HCT116 (cell line): ENCODE measurements around the gene LAS1L. TPM values are rescaled to one million over a fixed set of nuclear protein-coding genes. Genes with fewer than 3 reads are reported as not detected.

ENCODE experiments used
- ATAC-seq: fragments of 200-7000 bp; cut with Tn5 transposase; 2 replicates; pipeline ENCODE4 v1.9.1; 2020; ENCODE audit warnings: mild to moderate bottlenecking, moderate library complexity
- BruUV-seq: library from RNA; stranded (reverse); fragments of 400-500 nt; replicated peaks from 2 replicates; lab custom pipeline; 2021; lab: Mats Ljungman, UMichigan
- CTCF ChIA-PET: fragments of 300-600 bp; sonication (Branson Sonifier 250); formaldehyde crosslinking; loops from one replicate; lab custom pipeline; 2021; ENCODE audit warnings: antibody characterized with exemption; lab: Charles Lee
- POLR2A ChIA-PET: fragments of 300-600, 350-600 bp; sonication (Branson Sonifier 250); formaldehyde crosslinking; loops from one replicate; lab custom pipeline; 2021; ENCODE audit warnings: antibody characterized with exemption; lab: Charles Lee
- RAD21 ChIA-PET, 2 experiments: fragments of 300-600 bp; sonication (Branson Sonifier 250); formaldehyde crosslinking; loops; one replicate each; lab custom pipeline; 2023; ENCODE audit warnings: low total read pairs in 2 of 2; ENCODE audit not compliant: uncharacterized antibody in 2 of 2, unreplicated experiment in 2 of 2, low non-redundant PET in 1 of 2; lab: Charles Lee
- DNase-seq: peaks from one replicate; pipeline ENCODE4 v3.0.0-alpha.2; 2010; ENCODE audit warnings: low read depth, low spot score
- H2AFZ ChIP-seq: fragments of 200-600 bp; shearing (Covaris generic), sonication (generic); 2 replicates; pipeline ENCODE4 v1.6.1; 2017; ENCODE audit warnings: low read depth, mixed run types, mixed read lengths, antibody characterized with exemption, low read length; ENCODE audit not compliant: poor library complexity, severe bottlenecking
- H3K27ac ChIP-seq: 2 replicates; pipeline ENCODE4 v1.5.1; 2012; ENCODE audit warnings: low read depth, low read length
- H3K27me3 ChIP-seq: fragments of 200-600 bp; sonication (generic); 2 replicates; pipeline ENCODE4 v1.6.1; 2016; ENCODE audit warnings: mixed run types, low read length, mixed read lengths; ENCODE audit not compliant: insufficient read depth
- H3K36me3 ChIP-seq, 2 experiments: fragments of 200-500 bp in 1 of 2; fragments of 200-600 bp in 1 of 2; sonication (Bioruptor generic) in 1 of 2; sonication (generic) in 1 of 2; 2 replicates each; pipeline versions ENCODE4 v1.5.1 to v1.6.1; 2014 to 2016; ENCODE audit warnings: low read length in 2 of 2, inconsistent platforms in 1 of 2, mixed read lengths in 1 of 2, mixed run types in 1 of 2; ENCODE audit not compliant: insufficient read depth in 2 of 2, control insufficient read depth in 1 of 2
- H3K4me1 ChIP-seq, 2 experiments: fragments of 200-600 bp in 1 of 2; sonication (generic) in 1 of 2; 2 replicates each; pipeline versions ENCODE4 v1.5.1 to v1.6.1; 2012 to 2017; ENCODE audit warnings: low read length in 2 of 2, inconsistent platforms in 1 of 2, mild to moderate bottlenecking in 1 of 2, mixed read lengths in 1 of 2, mixed run types in 1 of 2, moderate library complexity in 1 of 2; ENCODE audit not compliant: insufficient read depth in 2 of 2, control insufficient read depth in 1 of 2
- H3K4me2 ChIP-seq: fragments of 200-600 bp; sonication (generic); 2 replicates; pipeline ENCODE4 v1.6.1; 2017; ENCODE audit warnings: mixed run types, low read length, mixed read lengths
- H3K4me3 ChIP-seq, 2 experiments: fragments of 200-600 bp in 1 of 2; sonication (generic) in 1 of 2; replicated peaks in 1 of 2; 2 replicates each; pipeline ENCODE4 v1.5.1; 2011 to 2016; ENCODE audit warnings: low read length in 2 of 2, control low read depth in 1 of 2, low read depth in 1 of 2, mild to moderate bottlenecking in 1 of 2, mixed read lengths in 1 of 2, mixed run types in 1 of 2
- H3K79me2 ChIP-seq: fragments of 200-600 bp; sonication (generic); 2 replicates; pipeline ENCODE4 v1.6.1; 2017; ENCODE audit warnings: mild to moderate bottlenecking, mixed run types, low read length, moderate library complexity, mixed read lengths; ENCODE audit not compliant: insufficient read depth
- H3K9ac ChIP-seq: fragments of 200-600 bp; sonication (generic); 2 replicates; pipeline ENCODE4 v1.6.1; 2016; ENCODE audit warnings: low read length, mixed read lengths
- H3K9me2 ChIP-seq: fragments of 200-600 bp; sonication (generic), shearing (Covaris generic); 2 replicates; pipeline ENCODE4 v1.6.1; 2017; ENCODE audit warnings: mixed run types, mild to moderate bottlenecking, moderate library complexity; ENCODE audit not compliant: insufficient read depth
- H3K9me3 ChIP-seq, 2 experiments: fragments of 200-500 bp in 1 of 2; fragments of 200-600 bp in 1 of 2; sonication (Bioruptor generic) in 1 of 2; sonication (generic) in 1 of 2; 2 replicates each; pipeline ENCODE4 v1.6.1; 2014 to 2017; ENCODE audit warnings: low read length in 2 of 2, mixed read lengths in 2 of 2, inconsistent platforms in 1 of 2, low read depth in 1 of 2, mild to moderate bottlenecking in 1 of 2, mixed run types in 1 of 2, moderate library complexity in 1 of 2; ENCODE audit not compliant: control insufficient read depth in 1 of 2, insufficient read depth in 1 of 2
- H4K20me1 ChIP-seq: fragments of 200-600 bp; sonication (generic), shearing (Covaris generic); 2 replicates; pipeline ENCODE4 v1.6.1; 2017; ENCODE audit warnings: mixed run types, mild to moderate bottlenecking, moderate library complexity; ENCODE audit not compliant: insufficient read depth
- CBX3 ChIP-seq: IDR thresholded peaks from 2 replicates; pipeline ENCODE4 v1.6.1; 2012; ENCODE audit warnings: low read depth
- CEBPB ChIP-seq: IDR thresholded peaks from 2 replicates; pipeline ENCODE4 v1.6.1; 2012; ENCODE audit warnings: low read depth
- ELF1 ChIP-seq: IDR thresholded peaks from 2 replicates; pipeline ENCODE4 v1.6.1; 2012; ENCODE audit warnings: low read depth, borderline replicate concordance
- EZH2 ChIP-seq: fragments of 200-600 bp; sonication (generic); IDR thresholded peaks from 2 replicates; pipeline ENCODE4 v1.6.1; 2017; ENCODE audit warnings: antibody characterized with exemption, mixed run types
- EZH2phosphoT487 ChIP-seq: fragments of 200-600 bp; IDR thresholded peaks from 2 replicates; pipeline ENCODE4 v1.6.1; 2018; ENCODE audit warnings: antibody characterized with exemption, borderline replicate concordance
- FOSL1 ChIP-seq: IDR thresholded peaks from 2 replicates; pipeline ENCODE4 v1.6.1; 2012; ENCODE audit warnings: low read depth
- JUND ChIP-seq: IDR thresholded peaks from 2 replicates; pipeline ENCODE4 v1.6.1; 2012
- POLR2A ChIP-seq: IDR thresholded peaks from 2 replicates; pipeline ENCODE4 v1.7.0; 2011; ENCODE audit warnings: borderline replicate concordance; ENCODE audit not compliant: insufficient read depth, insufficient read length; ENCODE audit errors: extremely low read depth
- POLR2AphosphoS5 ChIP-seq: IDR thresholded peaks from 2 replicates; pipeline ENCODE4 v1.6.1; 2011; ENCODE audit warnings: mild to moderate bottlenecking, low read depth, low read length, moderate library complexity
- RAD21 ChIP-seq: IDR thresholded peaks from 2 replicates; pipeline ENCODE4 v1.6.1; 2012; ENCODE audit warnings: low read depth, mild to moderate bottlenecking
- SIN3A ChIP-seq: IDR thresholded peaks from 2 replicates; pipeline ENCODE4 v1.6.1; 2012; ENCODE audit warnings: low read depth
- TCF7L2 ChIP-seq: IDR thresholded peaks from 2 replicates; pipeline ENCODE4 v1.7.0; 2011; ENCODE audit warnings: borderline replicate concordance, inconsistent platforms; ENCODE audit not compliant: insufficient read depth, insufficient read length; ENCODE audit errors: extremely low read depth
- YY1 ChIP-seq: IDR thresholded peaks from 2 replicates; pipeline ENCODE4 v1.6.1; 2011; ENCODE audit warnings: low read length, low read depth, moderate library complexity, mild to moderate bottlenecking; ENCODE audit not compliant: insufficient replicate concordance; ENCODE audit errors: extremely low read depth
- ZFX ChIP-seq: fragments of 450-650 bp; IDR thresholded peaks from 2 replicates; pipeline ENCODE4 v1.6.1; 2017
- intact Hi-C: fragments of 100-400 bp; cut with micrococcal nuclease; formaldehyde crosslinking; loops from 2 replicates; pipeline ENCODE4 v1.10.0; 2022
- total RNA-seq: library from RNA; stranded (reverse); gene quantifications from one replicate; pipeline ENCODE4 v1.2.1, GENCODE V29; 2021; ENCODE audit not compliant: unreplicated experiment
- TF ChIP-seq, protein P1 (sequence below): IDR thresholded peaks from 2 replicates; pipeline ENCODE4 v1.6.1; 2012; ENCODE audit warnings: low read depth
- TF ChIP-seq, protein P2 (sequence below): IDR thresholded peaks from 2 replicates; pipeline ENCODE4 v1.6.1; 2011; ENCODE audit warnings: mild to moderate bottlenecking, low read length, moderate library complexity; ENCODE audit not compliant: insufficient replicate concordance; ENCODE audit errors: extremely low read depth
- TF ChIP-seq, protein P3 (sequence below), 3 experiments: fragments of 200-600 bp in 1 of 3; sonication (generic) in 1 of 3; IDR thresholded peaks in 2 of 3; conservative IDR thresholded peaks in 1 of 3; 2 replicates each; pipeline ENCODE4 v1.5.1; 2012 to 2017; ENCODE audit warnings: low read depth in 2 of 3, low read length in 2 of 3, antibody characterized with exemption in 1 of 3, borderline replicate concordance in 1 of 3, control low read depth in 1 of 3, mild to moderate bottlenecking in 1 of 3, mixed read lengths in 1 of 3, mixed run types in 1 of 3, moderate library complexity in 1 of 3; ENCODE audit not compliant: insufficient read depth in 1 of 3

LAS1L gene
- total RNA-seq, 1 experiment from 2014 or later: 47.7 TPM

DNA sequence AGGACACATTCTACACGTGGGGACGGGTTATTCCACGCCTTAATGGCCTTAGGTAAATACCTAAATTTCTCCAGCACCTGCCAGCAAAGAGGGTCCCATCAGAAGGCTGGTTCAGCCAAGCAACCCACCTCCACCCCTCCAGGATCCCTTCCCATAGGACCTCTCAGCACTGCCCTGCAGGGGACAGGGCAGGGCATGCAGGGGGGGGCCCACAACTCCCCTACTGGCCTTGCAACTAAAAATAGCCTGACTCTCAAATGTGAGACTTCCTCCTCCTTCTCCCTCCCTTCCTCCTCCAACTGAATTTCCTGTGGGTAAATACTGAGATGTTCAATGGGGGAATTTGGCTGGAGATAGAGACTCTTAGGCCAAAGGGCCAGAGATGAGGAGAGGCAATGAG lies 6.3 kb downstream of the LAS1L start:
- Histone ChIP-seq H3K4me1 (peaks cover 3 to 4% of the 10 kb centered on the region in 2 experiments; a peak in 2 of 4 replicates), H3K36me3 (peaks cover 0 to 16% of the 10 kb centered on the region in 2 experiments; a peak in 2 of 4 replicates)
- POLR2A ChIA-PET: no interaction called here

More for the DNA sequence above, 6.3 kb downstream of the LAS1L start:
- ATAC-seq (no peak), DNase-seq (no peak)
- RAD21 ChIA-PET: no interaction called here
- no peaks in the 10 kb centered on the region for H4K20me1 ChIP-seq
- H3K27ac ChIP-seq: no peak overlapping the region
- peaks cover 29% of the 10 kb centered on the region for H3K79me2 ChIP-seq
- no peak overlapping the region for H3K4me3 ChIP-seq
- no peaks in the 10 kb centered on the region for H3K27me3 ChIP-seq
- H3K4me2 ChIP-seq: no peak overlapping the region
- H3K9ac ChIP-seq: no peak overlapping the region
- no TSS peak for BruUV-seq
- no peaks in the 10 kb centered on the region for H3K9me2 ChIP-seq
- TF ChIP-seq POLR2A (no peak), CBX3 (no peak), ELF1 (no peak), TCF7L2 (no peak), RAD21 (no peak), EZH2phosphoT487 (no peak), EZH2 (no peak), JUND (no peak), SIN3A (no peak), YY1 (no peak), FOSL1 (no peak), CEBPB (no peak), ZFX (no peak), POLR2AphosphoS5 (no peak)
- TF ChIP-seq, protein P1, sequence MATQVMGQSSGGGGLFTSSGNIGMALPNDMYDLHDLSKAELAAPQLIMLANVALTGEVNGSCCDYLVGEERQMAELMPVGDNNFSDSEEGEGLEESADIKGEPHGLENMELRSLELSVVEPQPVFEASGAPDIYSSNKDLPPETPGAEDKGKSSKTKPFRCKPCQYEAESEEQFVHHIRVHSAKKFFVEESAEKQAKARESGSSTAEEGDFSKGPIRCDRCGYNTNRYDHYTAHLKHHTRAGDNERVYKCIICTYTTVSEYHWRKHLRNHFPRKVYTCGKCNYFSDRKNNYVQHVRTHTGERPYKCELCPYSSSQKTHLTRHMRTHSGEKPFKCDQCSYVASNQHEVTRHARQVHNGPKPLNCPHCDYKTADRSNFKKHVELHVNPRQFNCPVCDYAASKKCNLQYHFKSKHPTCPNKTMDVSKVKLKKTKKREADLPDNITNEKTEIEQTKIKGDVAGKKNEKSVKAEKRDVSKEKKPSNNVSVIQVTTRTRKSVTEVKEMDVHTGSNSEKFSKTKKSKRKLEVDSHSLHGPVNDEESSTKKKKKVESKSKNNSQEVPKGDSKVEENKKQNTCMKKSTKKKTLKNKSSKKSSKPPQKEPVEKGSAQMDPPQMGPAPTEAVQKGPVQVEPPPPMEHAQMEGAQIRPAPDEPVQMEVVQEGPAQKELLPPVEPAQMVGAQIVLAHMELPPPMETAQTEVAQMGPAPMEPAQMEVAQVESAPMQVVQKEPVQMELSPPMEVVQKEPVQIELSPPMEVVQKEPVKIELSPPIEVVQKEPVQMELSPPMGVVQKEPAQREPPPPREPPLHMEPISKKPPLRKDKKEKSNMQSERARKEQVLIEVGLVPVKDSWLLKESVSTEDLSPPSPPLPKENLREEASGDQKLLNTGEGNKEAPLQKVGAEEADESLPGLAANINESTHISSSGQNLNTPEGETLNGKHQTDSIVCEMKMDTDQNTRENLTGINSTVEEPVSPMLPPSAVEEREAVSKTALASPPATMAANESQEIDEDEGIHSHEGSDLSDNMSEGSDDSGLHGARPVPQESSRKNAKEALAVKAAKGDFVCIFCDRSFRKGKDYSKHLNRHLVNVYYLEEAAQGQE: no peak
- TF ChIP-seq, protein P2, sequence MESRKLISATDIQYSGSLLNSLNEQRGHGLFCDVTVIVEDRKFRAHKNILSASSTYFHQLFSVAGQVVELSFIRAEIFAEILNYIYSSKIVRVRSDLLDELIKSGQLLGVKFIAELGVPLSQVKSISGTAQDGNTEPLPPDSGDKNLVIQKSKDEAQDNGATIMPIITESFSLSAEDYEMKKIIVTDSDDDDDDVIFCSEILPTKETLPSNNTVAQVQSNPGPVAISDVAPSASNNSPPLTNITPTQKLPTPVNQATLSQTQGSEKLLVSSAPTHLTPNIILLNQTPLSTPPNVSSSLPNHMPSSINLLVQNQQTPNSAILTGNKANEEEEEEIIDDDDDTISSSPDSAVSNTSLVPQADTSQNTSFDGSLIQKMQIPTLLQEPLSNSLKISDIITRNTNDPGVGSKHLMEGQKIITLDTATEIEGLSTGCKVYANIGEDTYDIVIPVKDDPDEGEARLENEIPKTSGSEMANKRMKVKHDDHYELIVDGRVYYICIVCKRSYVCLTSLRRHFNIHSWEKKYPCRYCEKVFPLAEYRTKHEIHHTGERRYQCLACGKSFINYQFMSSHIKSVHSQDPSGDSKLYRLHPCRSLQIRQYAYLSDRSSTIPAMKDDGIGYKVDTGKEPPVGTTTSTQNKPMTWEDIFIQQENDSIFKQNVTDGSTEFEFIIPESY: no peak
- TF ChIP-seq, protein P3, sequence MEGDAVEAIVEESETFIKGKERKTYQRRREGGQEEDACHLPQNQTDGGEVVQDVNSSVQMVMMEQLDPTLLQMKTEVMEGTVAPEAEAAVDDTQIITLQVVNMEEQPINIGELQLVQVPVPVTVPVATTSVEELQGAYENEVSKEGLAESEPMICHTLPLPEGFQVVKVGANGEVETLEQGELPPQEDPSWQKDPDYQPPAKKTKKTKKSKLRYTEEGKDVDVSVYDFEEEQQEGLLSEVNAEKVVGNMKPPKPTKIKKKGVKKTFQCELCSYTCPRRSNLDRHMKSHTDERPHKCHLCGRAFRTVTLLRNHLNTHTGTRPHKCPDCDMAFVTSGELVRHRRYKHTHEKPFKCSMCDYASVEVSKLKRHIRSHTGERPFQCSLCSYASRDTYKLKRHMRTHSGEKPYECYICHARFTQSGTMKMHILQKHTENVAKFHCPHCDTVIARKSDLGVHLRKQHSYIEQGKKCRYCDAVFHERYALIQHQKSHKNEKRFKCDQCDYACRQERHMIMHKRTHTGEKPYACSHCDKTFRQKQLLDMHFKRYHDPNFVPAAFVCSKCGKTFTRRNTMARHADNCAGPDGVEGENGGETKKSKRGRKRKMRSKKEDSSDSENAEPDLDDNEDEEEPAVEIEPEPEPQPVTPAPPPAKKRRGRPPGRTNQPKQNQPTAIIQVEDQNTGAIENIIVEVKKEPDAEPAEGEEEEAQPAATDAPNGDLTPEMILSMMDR (IDR thresholded peaks at IDR 0.05 in 2 of 3, conservative IDR thresholded peaks at IDR 0.05 in 1 of 3; ENCODE audit: borderline replicate concordance in 1 of 3, insufficient read depth in 1 of 3, low read depth in 2 of 3, low read length in 2 of 3): no peak
- intact Hi-C loops: loop anchor here (5.0 kb wide), 1 partner anchor 636 kb away; no protein-coding TSS in a partner anchor
- no peak overlapping the region for H2AFZ ChIP-seq
- CTCF ChIA-PET: no interaction called here
- H3K9me3 ChIP-seq: no peaks in the 10 kb centered on the region
